ENCODE results near the gene SHISA6. TPM values are rescaled to one million over a fixed set of nuclear protein-coding genes. Genes with fewer than 3 reads are reported as not detected.
"Not testable (repeated sequence)": the region's sequence is repeated elsewhere in the genome, so short reads cannot be mapped to it uniquely, and the experiment has no call there.

Gene SHISA6
- total and polyA plus RNA-seq, 5 donors from 2014 or later: not detected

DNA sequence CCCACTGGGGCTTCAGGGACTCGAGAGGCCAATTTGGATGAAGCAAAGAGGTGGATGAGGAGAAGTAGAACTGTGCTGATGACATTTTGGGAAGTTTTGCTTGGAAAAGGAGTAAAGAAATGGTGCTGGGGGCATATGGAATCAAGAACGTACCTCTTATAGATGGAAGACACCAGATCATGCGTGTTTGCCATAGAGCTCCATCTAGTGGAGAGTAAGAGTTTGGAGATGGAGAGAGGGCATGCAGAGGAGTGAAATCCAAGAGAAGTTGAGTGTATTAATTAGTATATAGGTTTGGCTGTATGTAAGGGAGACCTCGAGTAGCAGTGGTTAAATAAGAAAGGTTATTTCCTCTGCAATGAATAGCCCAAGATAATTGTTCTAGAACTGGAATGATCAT, 56.0 kb downstream of the SHISA6 start:
- no peaks in the 10 kb centered on the region for H3K4me1 ChIP-seq (ENCODE audit: control insufficient read depth, insufficient read depth, low read length, poor library complexity, severe bottlenecking)
- H3K27ac ChIP-seq (ENCODE audit: insufficient read depth, low read length, poor library complexity, severe bottlenecking): no peak overlapping the region
- no peaks in the 10 kb centered on the region for H3K36me3 ChIP-seq (ENCODE audit: control insufficient read depth, insufficient read depth, low read length)
- Mint-ChIP-seq H3K36me3 (no peaks in the 10 kb centered on the region), H3K27me3 (no peaks in the 10 kb centered on the region), H3K4me1 (no peaks in the 10 kb centered on the region), H3K4me3 (no peak overlapping the region), H3K27ac (no peak overlapping the region), H3K9me3 (peaks cover 0 to 10% (median 5%) of the 10 kb centered on the region in 7 donors)
- DNase-seq (no peak), ATAC-seq (ENCODE audit: low read depth in 2 of 2) (no peak)
- H3K4me3 ChIP-seq (ENCODE audit: low read depth, low read length): no peak overlapping the region
- no peaks in the 10 kb centered on the region for H3K27me3 ChIP-seq (ENCODE audit: control insufficient read depth, insufficient read depth, low read length)
- no peaks in the 10 kb centered on the region for H3K9me3 ChIP-seq (ENCODE audit: control insufficient read depth in 2 of 2, low read length in 2 of 2)

DNA sequence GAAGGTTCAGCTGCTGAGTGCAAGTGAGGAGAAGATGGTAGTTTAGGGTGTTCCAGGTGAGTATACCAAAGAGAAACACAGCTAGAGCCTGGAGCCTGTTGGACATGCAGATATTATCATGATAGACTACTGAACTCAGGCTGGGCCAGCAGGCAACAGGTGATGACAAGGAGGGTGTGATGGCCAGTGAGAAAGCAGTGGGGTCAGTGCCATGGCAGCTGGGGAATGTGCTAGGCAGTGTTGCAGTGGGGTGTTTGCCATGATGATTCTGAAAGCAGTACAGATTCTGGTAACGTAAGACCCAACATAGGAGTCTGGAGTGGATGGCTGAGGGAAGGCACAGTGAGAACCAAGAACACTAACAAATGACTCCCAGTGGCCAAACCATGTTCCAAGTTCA, 57.4 kb downstream of the SHISA6 start:
- Histone ChIP-seq H3K27ac (ENCODE audit: insufficient read depth, low read length, poor library complexity, severe bottlenecking) (no peak overlapping the region), H3K27me3 (ENCODE audit: control insufficient read depth, insufficient read depth, low read length) (no peaks in the 10 kb centered on the region), H3K36me3 (ENCODE audit: control insufficient read depth, insufficient read depth, low read length) (no peaks in the 10 kb centered on the region), H3K4me3 (ENCODE audit: low read depth, low read length) (no peak overlapping the region), H3K9me3 (ENCODE audit: control insufficient read depth in 2 of 2, low read length in 2 of 2) (no peaks in the 10 kb centered on the region), H3K4me1 (ENCODE audit: control insufficient read depth, insufficient read depth, low read length, poor library complexity, severe bottlenecking) (no peaks in the 10 kb centered on the region)
- Mint-ChIP-seq H3K36me3 (no peaks in the 10 kb centered on the region), H3K27me3 (no peaks in the 10 kb centered on the region), H3K9me3 (peaks cover 0 to 8% (median 5%) of the 10 kb centered on the region in 7 donors), H3K4me3 (no peak overlapping the region), H3K4me1 (no peaks in the 10 kb centered on the region), H3K27ac (no peak overlapping the region)
- ATAC-seq (ENCODE audit: low read depth in 2 of 2) (no peak), DNase-seq (no peak)

DNA sequence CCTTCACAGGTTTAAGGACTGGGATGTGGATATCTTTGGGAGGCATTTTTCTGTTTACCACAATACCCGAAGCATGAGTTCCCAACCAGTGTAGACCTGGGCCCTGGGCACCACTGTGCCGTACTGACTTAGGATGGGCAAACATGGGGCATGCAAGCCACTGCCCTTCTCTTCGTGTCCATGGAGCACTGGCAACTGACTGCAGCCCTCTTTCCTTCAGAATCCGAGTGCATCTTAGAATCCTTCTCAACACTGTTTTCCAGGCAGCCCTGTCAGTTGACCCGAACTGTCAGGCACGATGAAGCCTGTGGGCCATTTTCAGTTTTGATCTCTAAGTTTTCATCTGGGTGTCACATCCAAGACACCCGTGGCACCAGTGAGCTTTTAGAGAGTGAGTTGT, 59.2 kb downstream of the SHISA6 start:
- H3K27me3 Mint-ChIP-seq: no peaks in the 10 kb centered on the region
- H3K9me3 Mint-ChIP-seq: peaks cover 0 to 8% (median 5%) of the 10 kb centered on the region in 7 donors
- no peak overlapping the region for H3K4me3 Mint-ChIP-seq
- no peak overlapping the region for H3K27ac ChIP-seq (ENCODE audit: insufficient read depth, low read length, poor library complexity, severe bottlenecking)
- H3K27ac Mint-ChIP-seq: no peak overlapping the region
- H3K36me3 ChIP-seq (ENCODE audit: control insufficient read depth, insufficient read depth, low read length): no peaks in the 10 kb centered on the region
- no peaks in the 10 kb centered on the region for H3K4me1 Mint-ChIP-seq
- ATAC-seq (ENCODE audit: low read depth in 2 of 2) (no peak), DNase-seq (no peak)
- H3K36me3 Mint-ChIP-seq: no peaks in the 10 kb centered on the region
- H3K9me3 ChIP-seq (ENCODE audit: control insufficient read depth in 2 of 2, low read length in 2 of 2): no peaks in the 10 kb centered on the region
- H3K27me3 ChIP-seq (ENCODE audit: control insufficient read depth, insufficient read depth, low read length): no peaks in the 10 kb centered on the region
- no peaks in the 10 kb centered on the region for H3K4me1 ChIP-seq (ENCODE audit: control insufficient read depth, insufficient read depth, low read length, poor library complexity, severe bottlenecking)
- no peak overlapping the region for H3K4me3 ChIP-seq (ENCODE audit: low read depth, low read length)

DNA sequence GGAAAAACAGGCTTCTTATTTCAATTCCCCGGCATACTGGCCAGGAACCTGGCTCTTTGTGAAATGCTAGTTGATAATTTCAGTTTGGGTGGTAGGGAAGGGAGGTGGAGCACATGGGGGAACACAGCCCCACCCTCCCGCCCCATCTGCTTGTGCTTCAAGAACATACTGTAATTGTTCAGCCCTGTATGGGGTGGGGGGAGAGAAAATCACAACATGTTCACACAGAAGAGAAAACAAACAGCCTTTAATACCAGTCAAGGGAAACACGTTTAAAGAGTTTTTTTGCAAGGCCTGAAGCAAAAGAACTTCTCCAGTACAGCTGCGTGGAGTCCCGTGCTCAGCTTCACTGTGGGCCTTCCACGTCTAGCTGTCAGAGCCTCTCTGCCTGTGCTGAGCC, 59.7 kb downstream of the SHISA6 start:
- Histone ChIP-seq H3K9me3 (ENCODE audit: control insufficient read depth in 2 of 2, low read length in 2 of 2) (no peaks in the 10 kb centered on the region), H3K27ac (ENCODE audit: insufficient read depth, low read length, poor library complexity, severe bottlenecking) (no peak overlapping the region), H3K36me3 (ENCODE audit: control insufficient read depth, insufficient read depth, low read length) (no peaks in the 10 kb centered on the region), H3K27me3 (ENCODE audit: control insufficient read depth, insufficient read depth, low read length) (no peaks in the 10 kb centered on the region), H3K4me3 (ENCODE audit: low read depth, low read length) (no peak overlapping the region), H3K4me1 (ENCODE audit: control insufficient read depth, insufficient read depth, low read length, poor library complexity, severe bottlenecking) (no peaks in the 10 kb centered on the region)
- Mint-ChIP-seq H3K4me3 (no peak overlapping the region), H3K36me3 (no peaks in the 10 kb centered on the region), H3K4me1 (no peaks in the 10 kb centered on the region), H3K27ac (no peak overlapping the region), H3K27me3 (no peaks in the 10 kb centered on the region), H3K9me3 (peaks cover 0 to 8% (median 5%) of the 10 kb centered on the region in 7 donors)
- DNase-seq (no peak), ATAC-seq (ENCODE audit: low read depth in 2 of 2) (no peak)

DNA sequence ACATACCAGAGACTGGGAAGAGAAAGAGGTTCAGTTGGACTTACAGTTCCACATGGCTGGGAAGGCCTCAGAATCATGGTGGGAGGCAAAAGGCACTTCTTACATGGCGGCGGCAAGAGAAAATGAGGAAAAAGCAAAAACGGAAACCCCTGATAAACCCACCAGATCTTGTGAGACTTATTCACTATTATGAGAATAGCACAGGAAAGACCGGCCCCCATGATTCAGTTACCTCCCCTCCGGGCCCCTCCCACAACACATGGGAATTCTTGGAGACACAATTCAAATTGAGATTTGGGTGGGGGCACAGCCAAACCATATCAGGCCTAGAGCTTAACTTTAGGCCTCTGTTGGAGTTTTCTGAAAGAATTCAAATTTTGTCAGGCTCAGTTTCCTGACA, 60.9 kb downstream of the SHISA6 start:
- H3K9me3 Mint-ChIP-seq; H3K9me3 ChIP-seq (ENCODE audit: control insufficient read depth in 2 of 2, low read length in 2 of 2); H3K27me3 ChIP-seq (ENCODE audit: control insufficient read depth, insufficient read depth, low read length); H3K4me1 ChIP-seq (ENCODE audit: control insufficient read depth, insufficient read depth, low read length, poor library complexity, severe bottlenecking); H3K27ac ChIP-seq (ENCODE audit: insufficient read depth, low read length, poor library complexity, severe bottlenecking); H3K27me3 Mint-ChIP-seq; H3K4me3 Mint-ChIP-seq; H3K4me3 ChIP-seq (ENCODE audit: low read depth, low read length); DNase-seq; H3K36me3 Mint-ChIP-seq; H3K36me3 ChIP-seq (ENCODE audit: control insufficient read depth, insufficient read depth, low read length); H3K27ac Mint-ChIP-seq; H3K4me1 Mint-ChIP-seq; ATAC-seq (ENCODE audit: low read depth in 2 of 2): not testable (repeated sequence)

DNA sequence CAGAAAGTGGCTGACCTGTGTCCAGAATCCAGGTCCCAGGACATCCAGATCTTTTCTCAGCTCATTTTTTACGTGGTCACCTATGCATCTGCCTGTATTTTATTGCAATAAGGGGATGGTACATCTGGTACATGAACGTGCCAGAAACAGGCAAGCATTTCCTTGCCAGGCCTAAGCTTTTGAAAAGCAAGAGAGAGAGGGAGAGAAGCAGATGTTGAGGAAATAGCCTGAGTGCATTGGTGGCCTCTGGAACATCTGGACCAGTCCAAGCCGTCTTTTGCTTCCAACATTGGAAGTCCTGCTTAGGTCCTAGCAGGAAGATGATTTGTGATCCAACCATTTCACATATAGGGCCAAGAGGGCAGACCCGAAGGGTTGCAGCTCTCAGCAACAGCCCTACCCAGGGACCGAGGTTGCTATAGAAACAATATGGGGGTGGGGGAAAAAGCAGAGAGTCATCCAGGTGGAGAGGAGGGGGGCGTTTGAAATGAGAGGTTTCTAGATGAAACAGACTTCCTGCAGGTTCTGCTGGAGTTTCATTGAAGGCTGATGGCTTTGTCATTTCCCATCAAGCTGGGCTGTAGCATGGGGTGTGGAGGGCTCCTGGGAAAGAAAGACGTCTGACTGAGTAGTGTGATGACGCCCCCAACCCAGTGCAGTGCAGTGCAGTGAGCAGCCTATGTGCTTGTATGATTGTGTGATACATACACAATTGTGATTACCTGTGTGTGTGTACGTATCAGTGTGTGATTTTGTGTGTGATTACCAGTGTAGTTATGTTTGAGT, 61.6 kb downstream of the SHISA6 start:
- H3K4me1 ChIP-seq (ENCODE audit: control insufficient read depth, insufficient read depth, low read length, poor library complexity, severe bottlenecking): no peaks in the 10 kb centered on the region
- Mint-ChIP-seq H3K4me1 (no peaks in the 10 kb centered on the region), H3K27ac (no peak overlapping the region), H3K9me3 (peaks cover 2 to 6% (median 4%) of the 10 kb centered on the region in 7 donors), H3K36me3 (no peaks in the 10 kb centered on the region), H3K27me3 (no peaks in the 10 kb centered on the region), H3K4me3 (no peak overlapping the region)
- DNase-seq (no peak), ATAC-seq (ENCODE audit: low read depth in 2 of 2) (no peak)
- no peak overlapping the region for H3K4me3 ChIP-seq (ENCODE audit: low read depth, low read length)
- no peaks in the 10 kb centered on the region for H3K27me3 ChIP-seq (ENCODE audit: control insufficient read depth, insufficient read depth, low read length)
- H3K36me3 ChIP-seq (ENCODE audit: control insufficient read depth, insufficient read depth, low read length): no peaks in the 10 kb centered on the region
- no peak overlapping the region for H3K27ac ChIP-seq (ENCODE audit: insufficient read depth, low read length, poor library complexity, severe bottlenecking)
- H3K9me3 ChIP-seq (ENCODE audit: control insufficient read depth in 2 of 2, low read length in 2 of 2): no peaks in the 10 kb centered on the region

DNA sequence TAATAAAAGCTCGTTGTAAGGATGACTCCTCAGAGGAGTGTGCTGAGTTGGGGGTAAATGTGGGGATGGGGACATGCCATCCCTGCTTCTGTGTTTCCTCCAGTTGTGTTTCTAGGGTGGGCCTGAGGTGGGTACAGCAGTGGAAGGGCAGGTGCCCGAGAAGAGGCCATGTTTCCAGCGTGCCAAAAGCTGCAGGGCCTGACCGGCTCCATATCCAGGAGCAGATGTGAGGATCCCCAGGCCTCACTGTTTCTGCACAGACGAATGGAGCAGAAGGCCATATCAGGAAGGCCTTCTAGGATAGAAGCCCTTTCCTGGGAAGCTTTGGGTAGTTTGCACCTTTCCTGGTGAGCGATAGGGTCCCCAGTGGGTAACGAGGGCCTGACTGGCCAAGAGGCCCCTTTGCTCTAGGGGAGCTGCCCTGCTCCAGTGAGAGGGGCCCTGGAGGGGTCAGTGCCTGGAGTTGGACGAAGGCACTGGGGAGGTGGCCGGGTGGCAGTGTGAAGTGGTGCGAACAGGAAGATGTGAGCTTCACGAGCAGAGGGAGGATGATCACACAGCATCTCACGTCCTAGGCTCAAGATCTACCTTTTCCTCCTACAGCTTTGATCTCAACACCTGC, 62.9 kb downstream of the SHISA6 start:
- Mint-ChIP-seq H3K27me3 (no peaks in the 10 kb centered on the region), H3K27ac (no peak overlapping the region), H3K4me3 (no peak overlapping the region), H3K36me3 (no peaks in the 10 kb centered on the region), H3K4me1 (no peaks in the 10 kb centered on the region), H3K9me3 (peaks cover 2 to 6% (median 4%) of the 10 kb centered on the region in 7 donors)
- no peak overlapping the region for H3K4me3 ChIP-seq (ENCODE audit: low read depth, low read length)
- H3K36me3 ChIP-seq (ENCODE audit: control insufficient read depth, insufficient read depth, low read length): no peaks in the 10 kb centered on the region
- no peaks in the 10 kb centered on the region for H3K4me1 ChIP-seq (ENCODE audit: control insufficient read depth, insufficient read depth, low read length, poor library complexity, severe bottlenecking)
- no peak for ATAC-seq (ENCODE audit: low read depth in 2 of 2)
- H3K9me3 ChIP-seq (ENCODE audit: control insufficient read depth in 2 of 2, low read length in 2 of 2): no peaks in the 10 kb centered on the region
- no peak overlapping the region for H3K27ac ChIP-seq (ENCODE audit: insufficient read depth, low read length, poor library complexity, severe bottlenecking)
- DNase-seq: no peak
- H3K27me3 ChIP-seq (ENCODE audit: control insufficient read depth, insufficient read depth, low read length): no peaks in the 10 kb centered on the region

DNA sequence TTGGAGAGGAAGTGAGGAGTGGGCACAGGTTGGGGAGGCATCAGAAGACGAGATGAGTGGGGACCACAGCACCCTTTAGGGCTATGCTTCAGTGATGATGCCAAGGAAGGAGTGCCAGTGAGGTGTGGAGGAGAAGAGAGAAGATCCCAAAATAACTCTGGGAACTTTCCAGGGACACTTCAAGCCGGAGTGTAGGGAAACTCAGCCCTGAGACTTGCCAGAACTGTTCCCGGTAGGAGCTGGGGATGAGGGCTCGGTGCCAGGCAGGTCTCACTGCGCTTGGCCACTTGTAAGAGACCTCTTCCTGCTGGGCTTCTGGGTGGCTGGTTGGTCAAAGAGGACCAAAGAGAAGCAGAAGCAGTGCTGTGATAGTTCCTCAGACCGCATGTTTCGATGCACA, 63.6 kb downstream of the SHISA6 start:
- H3K27ac Mint-ChIP-seq: no peak overlapping the region
- H3K4me3 Mint-ChIP-seq: no peak overlapping the region
- H3K4me3 ChIP-seq (ENCODE audit: low read depth, low read length): no peak overlapping the region
- H3K27ac ChIP-seq (ENCODE audit: insufficient read depth, low read length, poor library complexity, severe bottlenecking): no peak overlapping the region
- no peaks in the 10 kb centered on the region for H3K36me3 ChIP-seq (ENCODE audit: control insufficient read depth, insufficient read depth, low read length)
- DNase-seq (no peak), ATAC-seq (ENCODE audit: low read depth in 2 of 2) (no peak)
- H3K27me3 ChIP-seq (ENCODE audit: control insufficient read depth, insufficient read depth, low read length): no peaks in the 10 kb centered on the region
- no peaks in the 10 kb centered on the region for H3K36me3 Mint-ChIP-seq
- H3K4me1 ChIP-seq (ENCODE audit: control insufficient read depth, insufficient read depth, low read length, poor library complexity, severe bottlenecking): no peaks in the 10 kb centered on the region
- peaks cover 0 to 9% (median 4%) of the 10 kb centered on the region in 7 donors for H3K9me3 Mint-ChIP-seq
- H3K27me3 Mint-ChIP-seq: no peaks in the 10 kb centered on the region
- no peaks in the 10 kb centered on the region for H3K4me1 Mint-ChIP-seq
- no peaks in the 10 kb centered on the region for H3K9me3 ChIP-seq (ENCODE audit: control insufficient read depth in 2 of 2, low read length in 2 of 2)
